LNCAP (cell line): ENCODE measurements around the gene SLC22A1.

Experiments used
- CTCF ChIP-seq: fragments of 450-650 bp; IDR thresholded peaks from 2 replicates; pipeline ENCODE4 v1.5.1; 2017; ENCODE audit warnings: mild to moderate bottlenecking

The SLC22A1 gene

GRCh38 chr6:160202411-160202810 lies 80.8 kb downstream of the SLC22A1 start:
- TF ChIP-seq CTCF = no peak

- TF ChIP-seq CTCF = no peak
Observed at GRCh38 chr6:160203076-160203475, 81.5 kb downstream of the SLC22A1 start.

- no peak for TF ChIP-seq CTCF
Observed at GRCh38 chr6:160203522-160203921, 81.9 kb downstream of the SLC22A1 start.

GRCh38 chr6:160203953-160204352 lies 82.3 kb downstream of the SLC22A1 start:
- TF ChIP-seq CTCF = no peak

GRCh38 chr6:160204710-160205109 lies 83.1 kb downstream of the SLC22A1 start:
- no peak for TF ChIP-seq CTCF

- no peak for TF ChIP-seq CTCF
Observed at GRCh38 chr6:160207618-160208017, 86.0 kb downstream of the SLC22A1 start.
